CD4-positive, alpha-beta T cell treated with Interleukin-10 for 1 hour (primary cell): ENCODE results near the gene RAB20.

Source experiments
- DNase-seq: peaks from one replicate; pipeline ENCODE4 v3.0.0-alpha.2; 2020

The RAB20 gene

DNA sequence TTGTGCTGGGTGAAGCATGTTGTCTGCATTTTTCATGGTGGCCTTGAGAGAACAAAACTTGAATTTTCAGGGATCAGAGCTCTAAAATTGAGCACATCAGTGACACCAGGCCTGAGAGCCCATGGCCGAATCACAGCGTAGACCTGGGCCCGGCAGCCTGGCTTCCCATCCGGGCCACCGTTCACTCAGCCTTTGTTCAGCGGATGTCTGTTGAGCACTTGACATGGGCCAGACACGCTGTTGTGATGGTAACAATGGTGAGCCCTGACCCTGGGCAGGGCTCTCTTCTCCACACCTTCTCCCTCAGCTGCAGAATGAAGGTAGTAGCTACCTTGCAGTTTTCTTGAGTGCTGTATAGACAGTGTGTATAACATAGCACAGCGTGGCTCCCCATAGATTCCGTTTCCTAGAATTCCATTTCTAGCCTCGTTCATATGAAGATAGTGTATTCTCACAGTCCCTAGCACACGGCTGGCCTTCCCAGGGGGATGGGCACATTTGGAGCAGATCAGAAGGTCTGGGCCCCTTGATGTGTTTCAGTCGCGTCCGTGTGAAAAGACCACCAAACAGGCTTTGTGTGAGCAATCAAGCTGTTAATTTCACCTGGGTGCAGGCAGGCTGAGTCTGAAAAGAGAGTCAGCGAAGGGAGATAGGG lies 75.3 kb downstream of the RAB20 start:
- DNase-seq: no peak

DNA sequence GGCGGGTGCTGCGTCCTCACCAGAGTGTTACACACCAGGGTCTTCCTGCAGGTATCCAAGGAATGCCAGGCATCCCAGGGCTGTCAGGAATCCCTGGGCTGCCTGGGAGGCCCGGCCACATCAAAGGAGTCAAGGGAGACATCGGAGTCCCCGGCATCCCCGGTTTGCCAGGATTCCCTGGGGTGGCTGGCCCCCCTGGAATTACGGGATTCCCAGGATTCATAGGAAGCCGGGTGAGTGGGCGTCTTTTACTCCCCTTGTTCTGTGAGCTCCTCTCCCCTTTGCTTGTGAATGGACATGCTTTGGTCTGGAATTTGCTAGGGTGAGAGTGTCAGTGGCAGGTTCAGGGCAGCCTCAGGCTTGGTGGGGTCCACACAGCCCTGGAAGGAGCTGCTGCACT lies 75.9 kb downstream of the RAB20 start:
- DNase-seq: no peak

DNA sequence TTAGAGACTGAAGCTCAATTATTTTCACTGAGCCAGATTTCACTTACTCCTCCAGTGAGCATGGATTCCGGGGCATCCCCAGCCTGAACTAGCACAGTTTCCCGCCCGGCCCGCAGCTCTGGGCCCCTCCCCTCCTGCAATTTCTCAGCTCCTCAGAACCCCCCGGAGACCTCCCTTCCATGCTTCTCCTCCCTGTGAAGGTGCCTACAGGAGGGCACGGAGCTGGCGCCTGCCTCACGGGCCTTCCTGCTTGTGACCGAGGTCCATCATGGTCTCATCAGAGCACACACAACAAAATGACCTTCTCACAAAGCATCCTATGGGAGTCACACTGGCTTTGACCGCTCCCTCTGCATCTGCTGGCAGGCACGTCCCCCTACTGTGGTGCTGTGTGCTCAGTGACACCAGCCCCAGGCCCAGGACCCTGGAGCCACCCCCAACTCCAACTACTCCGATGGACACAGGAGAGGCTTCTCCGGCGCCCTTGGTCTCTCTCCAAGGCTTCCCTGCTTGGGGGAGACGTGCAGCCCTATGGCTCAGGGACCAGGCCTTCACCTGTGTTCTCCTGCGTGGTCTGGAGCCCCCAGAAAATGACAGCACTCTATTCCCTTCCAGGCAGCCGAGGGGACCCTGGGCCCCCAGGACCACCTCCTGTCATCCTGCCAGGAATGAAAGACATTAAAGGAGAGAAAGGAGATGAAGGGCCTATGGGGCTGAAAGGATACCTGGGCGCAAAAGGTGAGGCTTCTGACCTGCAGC lies 77.1 kb downstream of the RAB20 start:
- DNase-seq: no peak

DNA sequence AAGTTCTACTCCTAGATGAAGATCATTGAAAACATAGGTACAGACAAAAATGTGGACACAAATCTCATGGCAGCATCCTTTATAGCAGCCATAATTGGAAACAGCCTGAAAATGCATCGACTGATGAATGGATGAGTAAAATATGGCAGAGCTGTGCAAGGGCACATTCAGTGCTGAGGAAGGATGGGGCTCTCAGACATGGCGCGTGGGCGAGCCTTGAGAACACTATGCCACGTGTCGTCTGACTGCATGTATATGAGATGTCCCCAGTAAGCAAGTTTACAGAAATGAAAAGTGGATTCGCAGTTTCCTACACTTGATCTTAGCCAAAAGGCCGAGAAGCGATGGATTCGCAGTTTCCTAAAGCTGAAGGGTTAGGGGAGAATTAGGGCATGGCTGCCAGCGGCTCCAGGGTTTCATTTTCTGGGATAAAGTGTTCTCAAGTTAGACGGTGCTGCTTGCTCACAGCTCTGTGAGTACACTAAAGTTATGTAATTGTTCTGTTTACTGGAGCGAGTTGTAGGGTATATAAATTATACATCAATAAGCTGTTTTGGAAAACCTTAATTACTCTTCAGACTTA lies 78.0 kb downstream of the RAB20 start:
- DNase-seq: no peak

DNA sequence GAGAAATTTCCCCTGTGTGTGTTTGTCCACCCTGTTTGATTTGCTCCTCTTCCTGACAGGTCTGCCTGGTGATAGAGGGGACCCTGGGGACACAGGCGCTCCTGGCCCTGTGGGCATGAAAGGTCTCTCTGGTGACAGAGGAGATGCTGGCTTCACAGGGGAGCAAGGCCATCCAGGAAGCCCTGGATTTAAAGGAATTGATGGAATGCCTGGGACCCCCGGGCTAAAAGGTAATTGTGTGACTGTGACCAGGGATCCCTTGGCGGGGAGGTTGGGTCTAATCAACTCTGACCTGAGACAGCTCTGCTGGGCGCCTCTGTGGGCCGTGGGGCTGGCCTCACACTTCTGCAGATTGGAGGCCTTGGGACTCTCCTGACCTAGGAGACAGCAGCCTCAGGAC lies 81.4 kb downstream of the RAB20 start:
- DNase-seq: no peak

- DNase-seq: no peak
Measured at GRCh38 chr13:110479648-110480047, 81.9 kb downstream of the RAB20 start.

DNA sequence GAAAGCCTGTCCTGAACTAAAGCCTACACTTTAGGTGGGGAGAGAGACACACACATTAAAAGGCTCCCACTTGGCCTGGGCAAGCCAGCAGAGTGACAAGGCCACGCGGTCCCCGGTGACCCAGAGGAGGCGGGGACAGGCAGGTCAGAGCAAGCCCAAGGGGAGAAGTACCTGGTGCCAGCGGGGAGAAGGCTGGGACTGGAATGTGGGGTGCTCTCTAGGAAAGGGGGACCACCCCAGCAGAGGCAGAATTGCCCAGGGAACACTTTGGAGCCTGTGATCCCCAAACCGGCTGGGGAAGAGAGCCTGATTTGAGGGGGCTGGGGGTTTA lies 82.3 kb downstream of the RAB20 start:
- DNase-seq: no peak

- no peak for DNase-seq
Measured at GRCh38 chr13:110478405-110479214, 82.9 kb downstream of the RAB20 start.

- no peak for DNase-seq
Measured at GRCh38 chr13:110477706-110478245, 83.7 kb downstream of the RAB20 start.

DNA sequence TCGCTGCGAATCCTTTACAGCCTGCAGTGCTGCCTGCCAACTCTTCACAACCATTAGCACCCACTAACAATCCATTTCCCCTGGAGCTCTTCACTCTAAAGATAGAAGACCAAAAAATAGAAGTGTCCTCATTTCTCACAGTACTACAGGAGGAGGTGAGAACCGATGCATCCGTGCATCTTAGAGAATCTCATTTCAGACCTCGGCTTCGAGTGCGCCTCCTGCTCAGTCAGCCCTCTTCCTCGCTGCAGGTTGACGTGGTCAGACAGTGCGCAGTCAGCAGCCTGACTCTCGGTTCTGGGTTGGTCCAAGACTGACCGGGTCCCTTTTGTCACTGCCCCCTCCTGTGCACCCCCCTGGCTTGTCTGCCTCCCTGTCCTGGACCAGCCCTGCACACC lies 85.3 kb downstream of the RAB20 start:
- DNase-seq: no peak

GRCh38 chr13:110475550-110476219 lies 85.8 kb downstream of the RAB20 start:
- DNase-seq: no peak

- DNase-seq: no peak
Measured at GRCh38 chr13:110475117-110475516, 86.4 kb downstream of the RAB20 start.

GRCh38 chr13:110474713-110475112 lies 86.8 kb downstream of the RAB20 start:
- no peak for DNase-seq
